HG03139 (cell line): ENCODE measurements around the gene ERC1.

Experiments used
- ATAC-seq: cut with Tn5 transposase; IDR thresholded peaks from one replicate; pipeline ENCODE4 v1.9.1; 2021; ENCODE audit not compliant: unreplicated experiment

The ERC1 gene

DNA sequence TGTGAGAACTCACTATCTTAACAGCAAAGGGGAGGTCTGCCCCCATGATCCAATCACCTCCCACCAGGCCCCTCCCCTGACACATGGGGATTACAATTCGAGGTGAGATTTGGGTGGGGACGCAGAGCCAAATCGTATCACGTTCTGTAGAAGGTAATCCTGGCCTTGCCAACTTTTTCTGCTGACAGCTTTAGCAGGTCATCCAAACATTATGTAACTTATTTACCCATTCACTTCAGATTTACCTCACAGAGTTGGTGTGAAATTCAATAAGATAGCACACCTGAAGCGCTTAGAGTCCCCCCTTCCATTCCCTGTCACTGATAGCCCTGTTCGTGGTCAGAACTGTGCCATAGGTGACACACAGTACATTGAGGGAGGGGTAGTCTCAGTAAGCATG is 384.3 kb downstream of the ERC1 start:
- no peak for ATAC-seq

DNA sequence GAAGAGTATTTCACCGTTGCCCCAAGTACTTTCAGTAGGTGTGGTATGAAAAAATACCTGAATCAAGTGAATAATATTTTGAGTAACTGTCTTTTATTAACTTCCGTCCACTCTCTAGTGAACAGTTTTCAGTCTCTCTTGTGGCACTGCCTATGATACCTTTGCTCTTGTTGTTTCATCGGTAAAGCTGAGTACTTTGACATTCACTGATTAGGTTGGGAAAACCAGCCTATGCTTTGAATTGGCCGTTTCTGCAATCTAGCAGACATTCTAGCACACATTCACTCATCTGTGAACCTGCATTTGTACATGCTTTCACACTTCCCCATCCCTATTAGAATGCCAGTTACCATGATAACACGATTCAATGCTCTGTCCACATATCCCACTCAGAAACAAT is 386.1 kb downstream of the ERC1 start:
- no peak for ATAC-seq

DNA sequence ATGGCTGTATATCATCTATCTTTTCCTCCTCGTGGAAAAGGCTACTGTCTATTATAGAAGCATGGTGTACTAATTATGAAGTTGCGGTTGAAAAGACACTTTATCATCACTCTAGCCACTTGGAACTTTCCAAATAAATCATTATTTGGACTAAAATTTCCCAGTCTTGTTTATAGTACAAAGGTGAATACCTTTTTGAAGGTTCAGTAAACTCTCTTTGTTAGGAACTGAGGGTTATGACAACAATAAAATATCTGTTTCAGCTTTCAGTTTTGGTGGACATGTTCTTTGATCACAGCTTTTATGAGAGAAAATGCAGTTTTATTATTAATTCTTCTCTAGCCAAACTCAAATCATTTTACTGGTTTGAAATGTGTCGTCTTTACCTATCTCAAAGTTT is 386.7 kb downstream of the ERC1 start:
- ATAC-seq, result no peak

DNA sequence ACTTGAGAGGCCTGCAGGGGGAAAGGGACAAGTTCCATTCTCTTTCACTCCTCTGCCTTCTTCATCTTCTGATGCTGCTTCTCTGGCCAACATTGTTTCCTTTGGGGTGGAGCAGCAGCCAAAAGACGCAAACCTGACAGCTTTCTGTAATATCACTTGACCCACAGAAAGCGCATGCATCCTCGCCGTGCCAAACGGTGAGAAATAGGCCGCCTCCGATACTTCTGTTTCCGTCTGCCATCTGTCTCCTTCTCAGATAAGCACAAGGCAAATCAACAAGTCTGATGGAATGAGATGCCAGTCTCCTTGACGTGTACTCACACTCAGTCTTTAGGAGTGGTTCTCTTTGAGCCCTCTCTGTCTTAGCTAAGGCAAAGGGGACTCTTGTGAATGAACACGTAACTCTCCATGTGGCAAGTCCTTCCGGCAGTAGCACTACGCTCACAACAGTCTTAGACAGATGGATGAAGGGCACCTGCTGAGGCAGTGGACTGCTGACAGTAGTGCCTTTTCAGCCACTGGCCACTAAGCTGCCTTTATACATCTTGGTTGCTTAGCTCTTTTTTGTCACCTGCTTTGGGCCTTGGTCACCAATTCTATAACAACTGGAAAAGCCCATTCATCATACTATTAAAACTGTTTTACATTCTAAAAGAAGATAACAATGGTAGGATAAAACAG is 389.3 kb downstream of the ERC1 start:
- ATAC-seq, result no peak

DNA sequence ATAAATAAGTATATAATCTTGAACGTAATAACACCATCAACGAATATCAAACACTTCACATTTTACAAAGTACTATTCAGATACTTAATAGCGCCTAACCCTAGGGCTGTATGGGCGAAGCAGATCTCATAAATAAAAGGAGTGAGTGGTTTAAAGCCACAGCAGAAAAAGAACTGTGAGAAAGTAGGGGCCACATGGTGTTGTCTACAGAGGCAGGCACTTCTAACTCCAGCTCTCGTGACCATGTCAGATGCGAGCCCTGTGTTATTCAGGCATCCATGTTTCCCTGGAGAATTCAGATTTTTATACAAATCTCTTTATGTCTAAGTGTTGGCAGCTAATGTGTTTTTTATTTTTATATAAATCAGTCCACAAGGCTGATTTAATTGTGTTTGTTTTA is 391.1 kb downstream of the ERC1 start:
- ATAC-seq, result no peak

DNA sequence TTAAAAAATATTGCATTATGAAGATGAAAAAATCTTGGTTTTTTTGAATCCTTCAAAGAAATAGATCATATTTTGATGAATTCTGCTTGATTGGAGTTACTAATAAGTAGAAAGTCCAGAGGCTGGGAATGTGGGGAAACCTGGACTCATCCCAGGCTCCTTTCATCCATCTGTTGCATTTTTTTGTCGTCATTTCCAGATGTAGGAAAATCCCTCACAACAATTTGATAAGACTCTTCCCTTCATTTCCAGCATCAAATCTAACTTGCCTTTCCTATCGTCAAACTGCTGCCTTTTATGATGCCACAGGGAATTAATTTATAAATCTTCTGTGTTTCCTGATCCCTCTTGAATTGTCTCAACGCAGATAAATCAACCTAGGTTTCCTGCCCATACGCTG is 391.8 kb downstream of the ERC1 start:
- no peak for ATAC-seq

DNA sequence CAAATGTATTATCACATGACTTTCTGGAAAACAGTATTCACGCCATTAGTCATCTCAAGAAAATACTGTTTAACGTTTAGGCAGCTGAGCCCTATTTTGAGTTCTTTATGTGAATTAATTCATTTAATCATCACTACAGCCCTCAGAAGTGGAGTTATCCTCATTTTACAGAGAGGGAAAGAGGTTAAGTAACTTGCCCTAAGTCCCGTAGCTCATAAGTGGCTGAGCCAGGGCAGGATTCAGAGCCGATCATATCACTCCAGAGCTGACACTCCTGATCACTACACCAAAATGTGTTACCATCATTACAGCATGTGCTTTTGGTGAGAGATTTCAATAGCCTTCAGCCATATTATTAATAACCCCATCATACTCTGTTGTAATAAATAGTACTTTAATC is 392.7 kb downstream of the ERC1 start:
- ATAC-seq, result no peak

DNA sequence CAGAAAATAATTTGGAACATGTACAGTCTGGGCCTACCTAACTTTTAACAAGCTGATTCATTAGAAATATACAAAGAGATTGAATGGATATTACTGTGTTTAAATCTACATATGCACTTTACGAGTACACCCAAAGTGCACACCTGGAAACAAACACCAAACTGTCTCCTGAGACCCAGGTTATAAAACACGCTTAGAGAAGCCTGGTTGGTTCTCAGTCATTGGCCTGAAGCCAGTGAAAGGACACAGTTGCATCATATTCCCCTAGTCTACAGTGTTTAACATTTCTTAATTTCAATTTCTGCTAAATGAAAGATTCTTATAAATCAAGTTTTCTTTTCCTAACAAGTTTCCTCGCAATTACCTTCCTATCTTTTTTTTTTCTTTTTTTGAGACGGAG is 393.9 kb downstream of the ERC1 start:
- no peak for ATAC-seq

DNA sequence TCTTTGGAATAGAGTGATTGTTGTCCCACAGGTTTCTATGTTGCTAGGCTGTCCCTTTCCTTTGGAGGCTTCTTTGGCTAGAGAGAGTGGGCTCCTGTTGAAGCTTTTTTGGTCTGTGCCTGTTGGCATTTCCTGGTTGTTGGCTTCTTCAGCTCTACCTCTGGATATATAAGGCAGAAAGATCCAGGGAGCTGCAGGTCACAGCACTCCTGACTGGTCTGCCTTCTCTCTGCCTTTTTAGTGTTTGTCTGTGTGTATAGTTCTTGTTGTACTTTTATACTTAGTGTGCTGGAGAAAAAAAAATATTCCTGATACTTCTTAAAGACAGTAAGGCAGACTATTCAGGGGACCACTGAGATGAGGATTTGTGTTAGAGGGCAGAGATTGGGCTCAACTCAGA is 400.7 kb downstream of the ERC1 start:
- ATAC-seq, result no peak

DNA sequence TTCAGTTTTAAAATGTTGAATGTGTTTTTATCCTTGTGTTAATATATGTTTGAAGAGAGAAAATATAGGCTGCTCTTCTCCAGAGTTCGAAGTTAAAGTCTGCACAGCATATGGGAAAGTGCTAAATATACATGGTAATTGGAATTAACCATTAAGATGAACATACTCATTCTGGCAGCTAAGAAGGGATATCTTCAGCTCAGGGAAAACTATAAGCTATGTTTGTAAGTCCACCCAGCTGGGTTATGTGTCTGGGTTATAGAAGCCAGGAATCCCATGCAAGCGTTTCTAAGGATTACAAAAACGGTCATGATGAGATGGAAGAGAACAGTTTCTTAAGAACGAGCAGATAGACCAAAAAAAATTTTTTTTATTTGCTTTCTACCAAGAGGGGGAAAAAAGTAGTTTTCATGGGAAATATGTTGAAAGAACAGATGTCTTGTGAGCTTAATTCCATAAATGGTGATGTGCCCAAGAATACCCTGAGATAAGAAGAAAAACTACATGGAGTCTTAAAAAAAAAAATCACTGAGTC is 404.5 kb downstream of the ERC1 start:
- ATAC-seq, result no peak

DNA sequence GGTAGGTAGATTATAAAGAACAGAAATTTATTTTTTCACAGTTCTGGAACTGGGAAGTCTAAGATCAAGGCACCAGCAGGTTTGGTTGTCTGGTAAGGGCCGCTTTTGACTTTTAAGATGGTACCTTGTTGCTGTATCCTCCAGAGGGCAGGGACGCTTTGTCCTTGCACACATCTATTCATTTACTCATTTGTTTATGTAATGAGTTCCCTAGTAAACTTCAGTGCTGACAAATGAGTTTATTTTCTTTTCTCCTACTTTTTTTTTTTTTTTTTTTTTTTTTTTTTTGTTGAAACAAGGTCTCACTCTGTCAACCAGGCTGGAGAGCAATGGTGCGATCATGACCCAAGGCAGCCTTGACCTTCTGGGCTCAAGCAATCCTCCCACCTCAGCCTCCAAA is 407.6 kb downstream of the ERC1 start:
- ATAC-seq, result no peak

DNA sequence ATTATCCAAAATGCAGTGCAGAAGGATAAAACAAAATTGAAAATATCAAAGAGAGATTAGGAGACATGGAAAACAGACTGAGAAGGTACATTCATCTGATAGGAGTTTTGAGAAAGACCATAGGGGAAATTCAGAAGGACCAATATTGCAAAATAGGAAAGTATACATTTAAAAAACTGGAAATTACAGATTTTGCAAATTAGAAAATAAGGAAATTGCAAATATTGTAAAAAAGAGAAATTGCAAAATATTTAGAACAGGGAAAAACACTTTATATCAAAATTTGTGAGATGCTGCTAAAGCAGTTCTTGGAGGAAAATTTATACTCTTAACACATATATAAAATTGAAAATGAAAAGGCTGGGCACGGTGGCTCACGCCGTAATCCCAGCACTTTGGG is 410.9 kb downstream of the ERC1 start:
- ATAC-seq, result no peak

DNA sequence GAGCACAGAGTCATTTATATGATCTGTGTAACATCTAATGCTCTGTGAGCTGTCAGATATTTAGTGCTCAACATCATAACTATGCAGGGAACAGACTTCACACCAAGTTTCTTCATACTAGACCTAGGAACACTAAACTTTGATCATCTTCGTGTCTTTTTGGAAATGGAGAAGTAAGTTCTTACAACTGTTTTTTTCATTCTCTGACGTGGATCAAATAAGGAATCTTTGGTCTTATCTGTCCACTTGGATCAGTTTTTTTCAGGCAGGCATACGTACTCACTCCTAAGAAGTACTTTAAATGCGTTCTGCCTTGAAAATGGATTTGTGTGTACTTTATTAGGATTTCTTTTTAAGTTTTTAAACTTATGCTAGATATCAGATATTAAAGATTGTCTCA is 412.4 kb downstream of the ERC1 start:
- no peak for ATAC-seq

DNA sequence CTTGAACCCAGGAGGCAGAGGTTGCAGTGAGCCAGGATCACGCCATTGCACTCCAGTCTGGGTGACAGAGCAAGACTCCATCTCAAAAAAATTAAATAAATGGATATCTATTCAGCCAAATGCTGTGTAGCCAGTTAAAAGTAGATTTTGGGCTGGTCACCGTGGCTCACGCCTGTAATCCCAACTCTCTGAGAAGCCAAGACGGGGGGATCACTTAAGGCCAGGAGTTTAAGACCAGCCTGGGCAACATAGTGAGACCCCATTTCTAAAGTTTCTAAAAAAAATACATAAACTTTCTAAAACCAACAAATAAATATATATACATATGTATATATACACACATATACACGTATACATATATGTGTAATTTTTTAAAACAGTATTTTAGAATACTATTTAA is 414.6 kb downstream of the ERC1 start:
- ATAC-seq, result no peak

DNA sequence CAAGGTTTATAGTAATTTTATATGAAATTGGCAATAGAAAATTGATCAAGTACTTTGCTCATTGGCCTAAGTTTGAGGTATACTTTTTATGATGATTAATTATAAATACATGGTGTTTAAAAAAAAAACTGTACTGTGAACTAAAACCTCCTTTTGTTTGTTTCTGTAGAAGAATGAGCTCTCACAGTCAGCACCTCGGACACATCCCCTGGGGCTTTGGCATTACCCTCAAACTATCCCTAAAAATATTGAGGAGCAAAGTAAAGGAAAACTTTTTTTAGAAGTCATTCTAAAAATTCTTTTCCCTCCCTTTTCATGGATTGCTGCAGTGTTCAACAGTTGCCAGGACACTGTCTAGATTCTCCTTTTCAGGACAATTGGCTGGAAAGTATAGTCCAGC is 419.8 kb downstream of the ERC1 start:
- ATAC-seq, result no peak

DNA sequence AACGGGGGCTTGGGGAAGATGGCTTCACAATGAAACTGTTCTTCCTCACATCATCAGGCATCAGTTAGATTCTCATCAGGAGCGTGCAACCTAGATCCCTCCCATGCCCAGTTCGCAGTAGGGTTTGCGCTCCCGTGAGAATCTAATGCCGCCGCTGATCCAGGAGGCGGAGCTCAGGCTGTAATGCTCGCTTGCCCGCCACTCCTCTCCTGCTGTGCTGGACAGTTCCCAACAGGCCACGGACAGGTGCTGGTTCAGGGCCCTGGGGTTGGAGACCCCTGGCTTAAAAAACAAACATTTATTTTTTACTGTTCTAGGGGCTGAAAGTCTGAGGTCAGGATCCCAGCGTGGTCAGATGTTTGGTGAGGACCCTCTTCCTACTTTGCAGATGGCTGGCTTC is 422.9 kb downstream of the ERC1 start:
- ATAC-seq, result no peak

DNA sequence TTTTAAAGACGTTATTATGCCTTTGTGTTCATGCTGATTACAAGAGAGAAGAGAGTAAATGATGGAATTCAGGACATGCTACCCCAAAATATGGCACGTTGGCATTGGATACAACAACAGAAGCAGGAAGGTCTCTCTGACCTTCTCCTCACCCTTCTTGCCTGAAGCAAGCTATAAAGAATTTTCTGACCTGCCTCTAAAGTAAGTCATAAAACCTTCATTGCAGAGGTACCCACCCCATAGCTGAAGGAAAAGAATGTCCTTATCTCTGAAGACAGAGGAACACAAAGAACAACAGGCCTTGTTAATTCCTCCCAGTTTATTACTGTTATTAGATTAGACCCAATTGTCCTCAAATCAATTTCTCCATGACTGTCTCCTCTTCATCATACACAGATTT is 427.1 kb downstream of the ERC1 start:
- no peak for ATAC-seq

DNA sequence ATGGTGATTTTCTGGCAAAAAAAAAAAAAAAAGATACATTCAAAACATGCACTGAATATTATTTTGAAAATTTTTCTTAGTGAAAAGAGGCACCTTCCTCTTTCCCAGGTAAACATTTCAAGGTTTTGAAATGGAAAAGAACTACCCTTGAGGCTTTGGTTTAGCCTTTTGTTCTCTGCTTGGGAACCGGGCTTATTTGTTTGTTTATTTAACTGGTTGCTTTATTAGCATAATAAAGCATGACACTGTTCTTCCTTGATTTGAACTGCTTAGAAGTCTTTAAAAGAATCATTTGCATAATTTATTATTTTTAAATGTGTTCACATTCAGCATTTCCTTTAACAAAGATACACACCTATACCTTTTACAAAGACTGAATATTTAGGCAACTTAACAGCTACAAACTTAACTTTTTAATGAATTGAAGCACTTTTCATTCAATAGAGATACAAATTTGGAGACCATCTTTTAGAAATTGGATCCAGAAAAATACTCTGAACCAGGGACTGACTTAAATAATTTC is 428.9 kb downstream of the ERC1 start:
- no peak for ATAC-seq

DNA sequence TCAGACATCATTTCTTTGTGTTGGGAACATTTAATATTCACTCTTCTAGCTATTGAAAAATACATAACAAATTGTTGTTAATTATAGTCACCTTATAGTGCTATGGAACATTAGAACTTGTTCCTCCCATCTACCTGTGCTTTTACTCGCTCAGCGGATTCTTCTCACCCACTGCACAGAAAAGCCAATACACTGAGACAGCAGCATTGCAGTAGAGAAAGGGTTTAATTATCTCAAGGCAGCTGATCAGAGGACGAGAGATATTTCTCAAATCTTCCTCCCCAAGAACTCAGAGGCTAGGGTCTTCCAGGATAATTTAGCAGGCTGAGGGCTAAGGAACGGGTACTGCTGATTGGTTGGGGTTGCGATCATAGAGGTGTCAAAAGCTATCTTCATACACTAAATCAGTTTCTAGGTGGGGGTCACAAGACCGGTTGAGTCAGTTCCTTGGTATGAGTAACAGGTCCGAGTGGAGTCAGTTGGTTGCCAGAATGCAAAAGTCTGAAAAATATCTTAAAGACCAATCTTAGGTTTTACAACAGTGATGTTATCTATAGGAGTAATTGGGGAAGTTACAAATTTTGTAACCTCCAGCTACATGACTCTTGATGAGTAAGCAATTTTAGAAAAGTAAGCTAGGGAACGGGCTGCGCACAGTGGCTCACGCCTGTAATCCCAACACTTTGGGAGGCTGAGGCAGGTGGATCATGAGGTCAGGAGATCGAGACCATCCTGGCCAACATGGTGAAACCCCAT is 430.2 kb downstream of the ERC1 start:
- ATAC-seq, result no peak

DNA sequence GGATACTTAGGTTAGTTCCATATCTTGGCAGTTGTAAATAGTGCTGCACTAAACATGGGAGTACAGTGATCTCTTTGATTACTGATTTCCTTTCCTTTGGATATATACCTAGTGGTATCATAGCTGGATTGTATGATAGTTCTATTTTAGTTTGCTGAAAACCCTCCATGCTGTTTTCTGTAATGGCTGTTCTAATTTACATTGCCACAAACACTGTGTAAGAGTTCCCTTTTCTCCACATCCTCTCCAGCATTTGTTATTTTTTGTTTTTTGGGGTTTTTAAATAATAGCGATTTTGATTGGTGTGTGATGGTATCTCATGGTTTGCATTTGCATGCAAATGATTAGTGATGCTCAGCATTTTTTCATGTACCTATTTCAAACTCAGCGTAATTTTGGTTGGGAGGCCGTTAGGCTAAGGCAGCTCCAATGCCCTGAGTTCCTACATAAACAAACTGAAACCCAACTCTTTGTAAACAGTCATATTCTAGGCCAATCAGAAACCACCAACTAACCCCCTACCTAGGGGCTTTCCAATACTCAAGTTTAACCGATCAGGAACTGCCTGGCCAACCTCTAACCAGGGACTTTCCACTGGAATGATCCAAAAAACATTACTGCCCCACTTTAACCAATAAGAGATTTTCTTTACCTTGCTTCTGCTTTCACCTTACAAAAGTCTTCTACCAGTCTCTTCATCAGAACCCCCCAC is 431.7 kb downstream of the ERC1 start:
- no peak for ATAC-seq

DNA sequence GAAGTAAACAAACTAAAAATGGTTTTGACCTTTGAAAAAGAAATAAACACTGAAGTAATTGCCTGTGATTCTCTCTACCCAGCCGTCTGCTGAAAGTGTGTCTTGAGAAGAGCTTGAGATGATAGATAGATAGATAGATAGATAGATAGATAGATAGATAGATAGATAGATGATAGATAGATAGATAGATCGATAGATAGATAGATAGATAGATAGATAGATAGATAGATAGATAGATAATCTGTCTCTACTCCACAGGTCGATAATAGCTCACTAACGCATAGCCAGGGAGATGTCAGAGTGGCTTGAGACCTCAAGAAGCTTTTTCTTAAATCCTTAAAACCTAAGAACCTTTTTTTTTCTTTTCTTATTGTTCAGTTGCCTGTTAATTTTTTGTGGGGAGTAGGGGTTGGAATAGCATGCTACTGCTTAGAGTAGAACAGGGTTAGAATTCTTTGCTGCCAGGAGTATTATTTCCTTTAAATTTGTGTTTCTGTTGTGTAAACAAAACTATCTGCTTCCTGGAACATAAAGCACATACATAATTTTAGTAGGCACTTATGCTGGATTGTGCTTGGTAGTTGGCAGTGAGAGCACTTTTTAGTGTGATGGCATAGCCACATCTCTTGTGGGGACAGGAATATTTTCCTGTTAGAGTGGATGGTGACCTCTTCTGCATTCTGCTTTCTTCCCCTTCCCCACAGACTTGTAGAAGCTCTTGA is 433.8 kb downstream of the ERC1 start:
- ATAC-seq, result no peak
